DMS 273 treated with DMSO at 0.1 percent for 48 hours (cell line): Measurements from ENCODE around the gene NUP62.
"Not testable (repeated sequence)": the region's sequence is repeated elsewhere in the genome, so short reads cannot be mapped to it uniquely, and the experiment has no call there.

Experiments
- DNase-seq: peaks from one replicate; lab custom pipeline; 2025; lab: John Stamatoyannopoulos, UW

Gene NUP62, protein sequence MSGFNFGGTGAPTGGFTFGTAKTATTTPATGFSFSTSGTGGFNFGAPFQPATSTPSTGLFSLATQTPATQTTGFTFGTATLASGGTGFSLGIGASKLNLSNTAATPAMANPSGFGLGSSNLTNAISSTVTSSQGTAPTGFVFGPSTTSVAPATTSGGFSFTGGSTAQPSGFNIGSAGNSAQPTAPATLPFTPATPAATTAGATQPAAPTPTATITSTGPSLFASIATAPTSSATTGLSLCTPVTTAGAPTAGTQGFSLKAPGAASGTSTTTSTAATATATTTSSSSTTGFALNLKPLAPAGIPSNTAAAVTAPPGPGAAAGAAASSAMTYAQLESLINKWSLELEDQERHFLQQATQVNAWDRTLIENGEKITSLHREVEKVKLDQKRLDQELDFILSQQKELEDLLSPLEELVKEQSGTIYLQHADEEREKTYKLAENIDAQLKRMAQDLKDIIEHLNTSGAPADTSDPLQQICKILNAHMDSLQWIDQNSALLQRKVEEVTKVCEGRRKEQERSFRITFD

DNA sequence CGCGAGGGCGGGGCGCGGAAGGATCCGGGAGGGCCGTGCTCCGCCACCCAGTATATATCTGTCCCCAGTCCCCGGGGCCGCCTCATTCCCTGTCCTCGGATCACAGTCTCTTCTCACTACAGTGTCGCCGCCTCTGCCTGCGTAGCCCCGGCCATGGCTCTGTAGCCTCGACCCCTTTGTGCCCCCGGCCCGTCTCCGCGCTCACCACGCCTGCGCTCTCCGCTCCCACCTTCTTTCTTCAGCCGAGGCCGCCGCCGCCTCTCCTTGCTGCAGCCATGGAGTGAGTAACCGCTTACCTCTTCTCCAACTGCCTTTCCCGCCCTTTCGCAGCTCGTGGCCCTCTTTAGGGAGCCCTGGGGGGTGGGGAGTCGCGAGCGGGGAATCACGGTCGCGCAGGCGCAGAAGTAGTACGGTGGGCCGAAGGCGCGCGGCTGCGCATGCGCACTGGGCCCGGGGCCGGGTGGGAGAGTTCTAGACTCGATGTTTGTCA lies at the start of gene NUP62, which contains the start of gene ATF5:
Gene NUP62 (minus strand): TSS at position 384 of the 490 bp plus-strand sequence. CDS start 19,697 bp downstream, outside the sequence.
Gene ATF5 (plus strand): TSS at position 85 of the 490 bp plus-strand sequence. CDS start 1,646 bp downstream, outside the sequence.
- DNase-seq = peak; percentile 78

DNA sequence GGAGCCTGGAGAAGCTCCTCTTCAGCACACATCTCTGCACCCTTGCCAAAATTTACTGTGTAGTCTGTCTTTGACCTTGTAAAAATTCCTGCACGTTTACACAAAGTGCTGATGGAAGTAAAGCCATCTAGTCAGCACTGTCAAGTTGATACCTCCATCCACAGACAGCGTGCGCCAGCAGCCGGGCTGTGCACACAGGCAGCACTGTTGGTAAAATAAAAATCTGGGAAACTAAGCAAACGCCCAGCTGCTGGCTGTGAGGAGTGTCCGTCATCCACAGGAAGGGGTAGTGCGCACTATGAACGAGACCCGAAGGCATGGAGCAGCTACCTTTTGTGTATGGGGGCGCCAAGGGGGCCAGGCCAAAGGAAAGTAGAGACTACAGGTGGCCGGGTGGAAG lies 49.0 kb upstream of the NUP62 start:
- DNase-seq = no peak

DNA sequence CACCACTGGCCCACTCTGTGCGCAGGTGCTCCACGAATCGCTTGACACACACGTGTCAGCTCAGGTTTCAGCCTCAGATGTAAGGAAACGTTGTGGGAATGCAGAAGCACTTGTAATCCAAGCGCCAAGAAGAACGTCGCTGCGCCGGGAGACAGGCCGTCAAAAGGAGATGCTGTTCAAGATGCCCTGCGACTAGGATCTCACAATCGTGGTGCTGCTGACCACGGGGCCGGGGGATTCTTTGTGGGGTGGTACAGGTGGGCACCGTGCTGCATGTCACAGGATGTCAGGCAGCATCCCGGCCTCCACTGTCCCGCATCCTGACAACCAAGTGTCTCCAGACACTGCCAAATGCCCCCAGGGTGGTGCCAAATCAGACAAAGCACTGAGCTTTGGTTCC lies 48.6 kb upstream of the NUP62 start:
- DNase-seq = no peak

DNA sequence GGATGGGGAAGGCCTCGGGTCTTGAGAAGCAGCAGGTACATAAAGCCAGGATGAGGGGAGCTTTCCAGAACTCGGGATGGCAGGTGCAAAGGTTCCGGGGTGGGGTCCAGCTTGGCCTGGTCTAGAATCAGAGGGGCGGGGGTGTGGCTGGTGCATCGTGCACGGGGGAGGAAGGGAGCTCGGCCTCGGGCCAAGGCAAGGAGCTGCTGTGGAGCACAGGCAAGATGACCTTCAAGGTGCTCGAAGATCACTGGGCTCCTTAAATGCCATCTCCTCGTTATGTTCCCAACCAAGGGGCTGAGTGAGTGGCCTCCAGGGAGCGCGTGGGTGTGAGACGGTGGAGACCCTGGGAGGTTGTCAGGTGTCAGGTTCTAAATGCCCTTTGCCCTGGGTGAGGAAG lies 47.8 kb upstream of the NUP62 start:
- DNase-seq = no peak

DNA sequence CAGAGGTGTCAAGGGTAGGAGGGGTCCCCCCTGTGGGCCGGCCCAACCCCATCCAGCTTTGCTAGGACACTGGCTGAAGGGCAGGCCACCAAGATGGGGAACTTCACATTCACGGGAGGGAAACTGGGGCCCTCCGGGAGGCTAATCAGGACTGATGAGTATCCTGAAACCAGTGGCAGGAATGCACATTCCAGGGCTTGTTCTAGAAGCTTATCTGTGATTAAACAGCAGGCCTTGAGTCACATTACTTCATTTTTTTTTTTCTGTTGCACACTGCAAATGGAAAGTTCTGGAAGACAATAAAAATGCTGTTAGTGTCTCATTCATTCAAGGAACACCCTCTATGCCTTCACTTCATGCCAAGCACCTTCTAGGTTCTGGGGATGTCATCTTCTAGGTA lies 47.2 kb upstream of the NUP62 start:
- no peak for DNase-seq

DNA sequence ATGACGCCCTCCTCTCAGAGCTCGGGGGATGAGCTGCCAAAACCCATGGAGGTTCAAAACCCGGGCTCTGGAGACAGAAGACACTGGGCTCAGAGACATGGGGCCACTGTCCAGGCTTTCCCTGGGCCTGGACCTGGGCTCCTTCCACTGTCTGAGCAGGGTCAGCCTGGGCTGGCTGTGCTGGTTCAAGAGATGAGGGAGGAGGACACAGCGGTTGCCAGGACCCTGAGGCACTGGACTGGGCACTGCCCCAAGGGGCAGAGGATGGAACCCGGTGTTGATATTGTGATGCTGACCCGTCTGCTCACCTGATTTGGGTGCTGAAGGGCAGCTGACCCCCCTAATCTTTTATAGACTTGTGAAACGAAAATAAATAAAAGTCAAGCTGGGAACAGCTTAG lies 45.7 kb upstream of the NUP62 start:
- DNase-seq = no peak

DNA sequence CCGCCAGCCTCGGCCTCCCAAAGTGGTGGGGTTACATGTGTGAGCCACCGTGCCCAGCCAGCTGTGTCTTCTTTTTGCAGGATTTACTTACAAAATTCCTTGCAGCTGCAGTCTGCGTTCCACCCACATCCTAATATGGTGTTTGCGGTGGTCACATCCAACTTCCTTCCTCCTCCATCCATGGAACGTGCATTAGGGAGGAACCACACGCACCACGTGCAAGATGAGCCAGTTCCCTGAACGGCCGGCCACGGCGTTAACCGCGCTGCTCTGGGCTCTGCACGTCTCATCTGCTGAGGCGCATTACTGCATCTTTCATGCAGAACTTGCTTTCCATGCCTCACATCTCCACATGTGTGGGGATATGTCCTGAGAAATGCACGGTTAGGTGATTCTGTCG lies 44.7 kb upstream of the NUP62 start:
- DNase-seq = no peak

DNA sequence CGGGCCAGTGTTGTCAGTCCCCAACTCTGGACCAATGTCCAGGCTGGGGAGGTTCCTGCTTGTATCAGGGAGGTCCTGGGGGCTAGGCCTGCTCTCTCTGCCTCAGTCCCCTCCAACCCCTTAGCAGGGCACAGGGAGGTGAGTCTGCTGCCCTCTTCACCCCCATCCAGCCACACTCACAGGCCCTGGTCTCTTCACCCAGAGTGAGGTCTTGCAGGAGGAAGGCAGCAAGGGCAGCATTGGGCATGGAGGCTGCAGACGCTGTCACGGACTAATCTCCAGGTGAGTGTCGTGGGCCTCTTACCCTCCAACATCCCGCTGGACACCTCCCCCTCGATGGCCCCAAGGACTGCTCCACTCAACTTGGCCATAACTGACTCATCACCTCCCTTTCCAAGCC lies 43.5 kb upstream of the NUP62 start:
- no peak for DNase-seq

DNA sequence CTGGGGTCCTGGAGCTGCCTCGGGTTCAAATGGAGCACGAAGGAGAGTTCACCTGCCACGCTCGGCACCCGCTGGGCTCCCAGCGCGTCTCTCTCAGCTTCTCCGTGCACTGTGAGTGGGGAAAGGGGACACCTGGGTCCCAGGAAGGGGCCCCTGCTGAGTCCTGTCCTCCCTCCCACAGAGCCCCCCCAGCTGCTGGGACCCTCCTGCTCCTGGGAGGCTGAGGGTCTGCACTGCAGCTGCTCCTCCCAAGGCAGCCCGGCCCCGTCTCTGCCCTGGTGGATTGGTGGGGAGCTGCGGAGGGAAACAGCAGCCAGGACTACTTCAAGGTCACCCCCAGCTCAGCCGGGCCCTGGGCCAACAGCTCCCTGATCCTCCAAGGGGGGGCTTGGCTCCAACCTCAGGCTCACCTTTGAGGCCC lies 42.7 kb upstream of the NUP62 start:
- DNase-seq = no peak

DNA sequence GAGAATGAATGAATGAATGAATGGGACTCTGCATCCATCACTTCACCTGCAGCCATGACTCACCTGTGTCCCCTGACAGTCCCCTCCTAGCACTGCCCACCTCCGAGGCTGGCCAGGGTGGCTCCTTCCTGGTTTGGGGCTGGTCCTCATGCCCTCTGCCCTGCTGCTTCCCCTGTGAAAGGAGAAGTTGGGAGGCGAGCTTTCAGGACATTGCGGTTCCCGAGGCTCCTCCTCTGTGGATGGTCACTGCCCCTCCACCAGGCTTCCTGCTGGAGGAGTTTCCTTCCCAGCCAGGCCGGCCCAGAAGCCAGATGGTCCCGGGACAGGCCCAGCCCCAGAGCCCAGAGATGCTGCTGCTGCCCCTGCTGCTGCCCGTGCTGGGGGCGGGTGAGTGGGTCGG lies 40.1 kb upstream of the NUP62 start:
- not testable (repeated sequence) for DNase-seq

DNA sequence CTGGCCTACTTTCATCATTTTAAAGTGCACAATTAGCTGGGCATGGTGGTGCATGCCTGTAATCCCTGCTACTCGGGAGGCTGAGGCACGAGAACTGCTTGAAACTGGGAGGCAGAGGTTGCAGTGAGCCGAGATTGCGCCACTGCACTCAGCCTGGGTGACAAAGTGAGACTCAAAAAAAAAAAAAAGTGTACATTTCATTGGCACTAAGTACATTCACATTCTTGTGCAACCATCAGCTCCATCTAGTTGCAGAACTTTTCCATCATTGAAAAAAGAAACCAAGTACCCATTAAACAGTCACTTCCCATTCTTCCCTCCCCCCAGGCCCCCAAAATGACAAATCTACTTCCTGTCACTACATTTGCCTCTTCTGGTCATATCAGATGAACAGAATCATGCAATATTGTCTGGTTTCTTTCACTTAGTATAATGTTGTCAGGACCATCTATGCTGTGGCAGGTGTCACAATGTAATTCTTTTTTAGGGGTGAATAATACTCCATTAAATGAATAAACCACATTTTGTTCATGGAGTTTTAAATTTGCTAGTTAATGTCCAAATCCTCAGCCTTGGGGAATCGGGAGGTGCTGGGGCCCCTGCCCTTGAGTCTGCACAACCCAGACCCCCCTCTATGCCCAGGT lies 39.1 kb upstream of the NUP62 start:
- no peak for DNase-seq

DNA sequence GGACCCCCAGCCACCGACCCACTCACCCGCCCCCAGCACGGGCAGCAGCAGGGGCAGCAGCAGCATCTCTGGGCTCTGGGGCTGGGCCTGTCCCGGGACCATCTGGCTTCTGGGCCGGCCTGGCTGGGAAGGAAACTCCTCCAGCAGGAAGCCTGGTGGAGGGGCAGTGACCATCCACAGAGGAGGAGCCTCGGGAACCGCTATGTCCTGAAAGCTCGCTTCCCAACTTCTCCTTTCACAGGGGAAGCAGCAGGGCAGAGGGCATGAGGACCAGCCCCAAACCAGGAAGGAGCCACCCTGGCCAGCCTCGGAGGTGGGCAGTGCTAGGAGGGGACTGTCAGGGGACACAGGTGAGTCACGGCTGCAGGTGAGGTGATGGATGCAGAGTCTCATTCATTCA lies 31.7 kb upstream of the NUP62 start, which contains the start of gene SIGLEC11:
Gene SIGLEC11 (minus strand): TSS at position 193 of the 400 bp plus-strand sequence. CDS start 91 bp downstream, at position 102.
- DNase-seq = not testable (repeated sequence)

DNA sequence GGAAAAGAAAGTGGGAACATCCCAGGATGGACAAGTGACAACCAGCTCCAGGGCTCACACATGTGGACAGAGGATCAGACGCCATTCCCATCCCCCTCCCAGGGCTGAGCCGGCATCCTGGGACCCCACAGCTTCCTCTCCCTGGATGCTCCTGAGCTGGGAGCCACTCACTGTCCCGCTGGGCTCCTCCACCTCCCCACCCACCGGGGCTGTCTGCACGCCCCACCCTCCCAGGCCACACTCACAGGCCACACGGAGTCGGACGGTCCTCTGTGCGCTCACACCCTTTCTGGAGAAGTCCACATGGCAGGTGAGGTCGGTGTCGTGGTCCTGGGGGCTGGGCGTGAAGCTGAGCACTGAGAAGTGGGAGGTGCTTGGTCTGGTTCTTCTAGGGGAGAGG lies 30.6 kb upstream of the NUP62 start:
- not testable (repeated sequence) for DNase-seq

DNA sequence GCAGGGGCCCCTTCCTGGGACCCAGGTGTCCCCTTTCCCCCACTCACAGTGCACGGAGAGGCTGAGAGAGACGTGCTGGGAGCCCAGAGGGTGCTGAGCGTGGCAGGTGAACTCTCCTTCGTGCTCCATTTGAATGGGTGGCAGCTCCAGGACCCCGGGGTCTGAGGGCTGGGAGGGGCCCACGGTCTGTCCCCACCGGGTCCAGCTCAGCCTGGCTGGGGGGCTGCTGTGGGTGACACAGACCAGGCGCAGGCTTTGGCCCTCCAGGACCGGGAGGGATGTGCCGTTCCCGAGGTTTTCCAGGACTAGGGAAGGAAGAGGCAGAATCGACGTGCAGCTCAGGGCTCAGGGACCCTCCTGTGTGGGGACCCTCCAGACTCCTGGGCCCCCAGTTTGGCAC lies 29.3 kb upstream of the NUP62 start:
- not testable (repeated sequence) for DNase-seq

DNA sequence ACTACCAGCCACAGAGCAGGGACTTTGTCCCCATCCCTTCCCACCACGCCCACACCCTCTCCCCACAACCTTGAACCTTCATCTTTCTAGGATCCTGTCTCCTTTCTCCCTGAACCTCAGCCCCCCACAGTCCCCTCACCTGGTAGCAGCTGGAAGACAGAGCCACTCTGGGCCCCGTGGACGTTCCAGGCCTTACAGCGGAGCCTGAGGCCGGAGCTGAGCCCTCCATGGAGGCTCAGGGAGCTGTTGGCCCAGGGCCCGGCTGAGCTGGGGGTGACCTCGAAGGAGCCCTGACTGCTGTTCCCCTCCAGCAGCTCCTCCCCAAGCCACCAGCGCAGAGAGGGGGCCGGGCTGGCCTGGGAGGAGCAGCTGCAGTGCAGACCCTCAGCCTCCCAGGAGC lies 28.8 kb upstream of the NUP62 start:
- not testable (repeated sequence) for DNase-seq

DNA sequence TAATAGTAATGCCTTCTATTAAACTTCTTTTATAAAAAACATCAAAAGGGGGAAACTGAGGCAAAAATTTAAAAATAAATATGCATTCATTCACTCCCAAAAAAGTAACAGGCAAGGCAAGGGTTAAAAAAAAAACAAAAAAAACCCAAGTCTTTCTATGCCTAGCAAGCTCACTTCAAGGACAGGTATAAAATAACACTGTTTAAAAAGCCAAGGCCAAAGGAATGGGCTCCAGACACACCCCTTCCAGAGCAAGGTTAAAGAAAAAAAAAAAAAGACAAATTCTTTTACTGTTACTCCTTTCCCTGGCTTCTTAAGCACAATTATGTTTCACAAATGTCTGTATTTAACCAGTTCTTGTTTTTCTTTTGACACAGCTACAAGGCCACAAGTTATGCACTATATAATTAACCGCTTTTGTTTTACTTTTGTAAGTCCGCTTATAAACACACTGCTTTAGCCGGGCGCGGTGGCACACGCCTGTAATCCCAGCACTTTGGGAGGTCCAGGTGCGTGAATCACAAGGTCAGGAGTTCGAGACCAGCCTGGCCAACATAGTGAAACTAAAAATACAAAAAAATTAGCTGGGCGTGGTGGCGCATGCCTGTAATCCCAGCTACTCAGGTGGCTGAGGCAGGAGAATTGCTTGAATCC lies 28.1 kb upstream of the NUP62 start:
- no peak for DNase-seq

DNA sequence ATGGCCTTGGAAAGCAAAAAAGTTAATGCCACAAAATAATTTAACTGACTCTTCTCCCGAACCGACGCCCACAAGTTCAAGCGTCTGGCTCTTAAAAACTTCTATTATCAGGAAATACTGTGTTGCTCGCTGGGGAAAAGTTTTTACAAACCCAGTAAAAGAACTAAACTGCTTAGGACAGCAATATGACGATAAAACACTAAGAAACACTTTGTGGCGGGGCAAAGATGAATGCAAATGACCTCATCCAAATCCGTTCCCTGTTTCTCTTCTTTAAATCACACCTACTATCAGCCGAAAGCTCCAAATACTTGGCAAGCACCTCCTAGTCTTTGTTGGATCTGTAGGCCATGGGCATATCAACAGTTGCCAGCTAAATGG lies 26.8 kb upstream of the NUP62 start:
- no peak for DNase-seq

DNA sequence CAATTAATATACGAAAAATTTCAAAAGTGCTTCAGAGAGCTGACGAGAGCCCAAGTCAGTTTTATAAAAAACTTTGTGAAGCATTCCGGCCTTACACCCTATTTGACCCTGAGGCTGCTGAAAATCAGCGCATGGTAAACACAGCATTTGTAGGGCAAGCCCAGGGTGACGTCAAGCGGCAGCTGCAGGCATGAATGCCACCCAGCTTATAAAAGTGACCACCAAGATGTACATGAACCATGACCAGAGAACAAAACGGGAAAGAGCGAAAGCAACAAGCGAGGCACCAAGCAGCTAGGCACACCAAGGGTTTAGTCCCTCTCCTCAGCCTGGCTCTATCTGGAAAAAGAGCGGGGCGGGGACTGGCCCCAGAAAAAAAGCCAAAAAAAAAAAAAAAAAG lies 25.6 kb upstream of the NUP62 start:
- no peak for DNase-seq

DNA sequence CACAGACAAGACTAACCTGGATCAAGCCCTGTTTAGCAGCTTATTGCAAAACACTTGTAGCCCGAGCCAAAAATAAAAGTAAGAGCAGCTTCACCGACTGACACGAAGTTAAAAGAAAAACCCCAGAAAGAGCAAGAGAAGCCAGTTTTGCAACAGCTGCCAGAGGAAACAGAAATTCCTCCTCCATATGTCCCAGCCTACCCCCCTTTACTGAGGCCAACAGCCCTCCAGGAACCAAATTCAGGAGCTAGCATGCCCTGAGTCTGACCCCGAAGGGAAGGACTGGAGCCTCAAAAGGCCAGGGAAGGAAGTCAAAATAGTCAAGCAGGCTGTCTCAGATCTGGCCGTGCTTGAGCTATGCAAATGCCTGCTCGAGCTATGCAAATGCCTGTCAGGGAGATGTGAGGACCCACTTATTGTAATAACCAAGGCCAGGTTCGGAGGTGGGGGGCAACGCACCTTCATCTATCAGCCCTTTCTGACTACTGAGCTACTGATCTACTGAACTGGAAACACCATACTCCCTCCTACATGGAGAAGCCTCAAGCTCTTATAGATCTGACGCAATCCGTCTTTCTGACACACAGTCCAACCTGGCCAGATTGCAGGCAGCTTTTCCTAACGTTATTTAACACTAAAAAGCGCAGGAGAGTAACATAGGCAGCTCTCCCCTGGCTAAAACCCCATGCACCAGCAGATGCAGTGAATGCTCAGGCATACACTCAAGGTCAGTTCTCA lies 25.0 kb upstream of the NUP62 start:
- no peak for DNase-seq

DNA sequence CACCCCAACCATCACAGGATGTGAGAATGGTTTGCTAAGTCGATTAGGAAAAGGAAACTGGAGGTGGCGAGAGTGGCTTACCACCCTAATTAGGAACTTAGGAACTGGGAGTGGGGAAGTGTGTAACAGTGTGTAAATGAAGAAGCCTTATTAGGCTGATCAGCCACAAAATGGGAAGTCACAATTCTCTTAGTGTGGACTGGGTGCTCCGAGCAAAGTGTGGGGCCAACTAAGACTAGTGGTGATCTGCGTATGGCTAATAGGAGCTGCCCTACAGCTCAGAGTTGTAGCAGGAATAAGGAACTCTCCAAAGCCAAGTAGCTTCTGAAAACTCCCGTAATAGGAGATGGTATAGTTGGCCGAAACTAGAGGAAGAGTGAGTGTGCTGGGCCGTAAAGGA lies 24.1 kb upstream of the NUP62 start:
- no peak for DNase-seq

DNA sequence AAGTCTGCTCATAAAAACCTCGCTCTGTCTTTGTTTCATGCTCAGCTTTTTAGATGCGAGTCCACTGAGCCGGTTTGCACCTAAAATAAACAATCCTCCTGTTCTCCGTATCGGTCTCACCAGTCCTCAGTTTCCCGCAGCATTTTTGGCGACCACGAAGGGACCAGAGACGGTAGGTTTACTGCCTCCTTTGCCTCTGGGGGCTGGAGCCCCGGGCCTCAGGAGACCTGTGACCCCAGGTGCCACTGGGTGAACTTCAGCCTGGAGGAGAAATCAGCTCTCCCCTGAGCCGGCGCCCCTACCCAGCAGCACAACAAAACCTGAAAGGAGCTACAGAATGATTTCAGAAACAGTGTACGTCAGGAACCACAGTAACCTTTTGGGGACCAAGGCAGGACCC lies 23.6 kb upstream of the NUP62 start:
- no peak for DNase-seq

DNA sequence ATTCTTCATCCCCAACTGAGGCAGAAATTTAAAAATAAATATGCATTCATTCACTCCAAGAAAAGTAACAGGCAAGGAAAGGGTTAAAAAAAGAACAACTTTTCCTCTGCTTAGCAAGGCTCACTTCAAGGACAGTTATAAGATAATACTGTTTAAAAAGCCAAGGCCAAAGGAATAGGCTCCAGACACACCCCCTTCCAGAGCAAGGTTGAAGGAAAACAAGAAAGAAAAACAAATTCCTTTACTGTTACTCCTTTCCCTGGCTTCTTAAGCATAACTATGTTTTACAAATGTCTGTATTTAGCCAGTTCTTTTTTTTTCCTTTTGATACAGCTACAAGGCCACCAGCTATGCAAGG lies 23.2 kb upstream of the NUP62 start:
- no peak for DNase-seq
